Activated CD4-positive, CD25-positive, alpha-beta regulatory T cell treated with anti-CD3 and anti-CD28 coated beads, Interleukin-2, amount 50 U/mL, for 72 hours (primary cell): ENCODE results near the gene APOBEC3G.
"Not testable (repeated sequence)": the region's sequence is repeated elsewhere in the genome, so short reads cannot be mapped to it uniquely, and the experiment has no call there.

Source experiments
- DNase-seq: peaks from one replicate; pipeline ENCODE4 v3.0.0; 2021

Gene APOBEC3G

GRCh38 chr22:39077026-39077840 is at the start of gene APOBEC3G:
Gene APOBEC3G, plus strand, starts transcription at chr22:39077275. Its CDS starts 87 bp downstream, at chr22:39077362.
- peak; percentile 55 for DNase-seq

- DNase-seq: no peak
Measured at GRCh38 chr22:39027717-39028116, 49.4 kb upstream of the APOBEC3G start.

GRCh38 chr22:39028281-39028680 is 48.8 kb upstream of the APOBEC3G start:
- DNase-seq: no peak

- no peak for DNase-seq
Measured at GRCh38 chr22:39029227-39029626, 47.8 kb upstream of the APOBEC3G start.

- no peak for DNase-seq
Measured at GRCh38 chr22:39030705-39031104, 46.4 kb upstream of the APOBEC3G start.

GRCh38 chr22:39031434-39032295 is 45.4 kb upstream of the APOBEC3G start:
- DNase-seq: not testable (repeated sequence)

- not testable (repeated sequence) for DNase-seq
Measured at GRCh38 chr22:39037071-39037470, 40.0 kb upstream of the APOBEC3G start.

- DNase-seq: no peak
Measured at GRCh38 chr22:39039306-39040126, 37.6 kb upstream of the APOBEC3G start.

- not testable (repeated sequence) for DNase-seq
Measured at GRCh38 chr22:39040155-39040537, 36.9 kb upstream of the APOBEC3G start.

GRCh38 chr22:39040538-39041296 is 36.4 kb upstream of the APOBEC3G start, which contains the start of gene APOBEC3F:
Gene APOBEC3F, plus strand, starts transcription at chr22:39040864. Its CDS starts 97 bp downstream, at chr22:39040961.
- peak; percentile 61 for DNase-seq

GRCh38 chr22:39041908-39042307 is 35.2 kb upstream of the APOBEC3G start:
- no peak for DNase-seq

- DNase-seq: not testable (repeated sequence)
Measured at GRCh38 chr22:39043063-39043462, 34.0 kb upstream of the APOBEC3G start.

GRCh38 chr22:39045136-39045535 is 31.9 kb upstream of the APOBEC3G start:
- DNase-seq: not testable (repeated sequence)

- DNase-seq: not testable (repeated sequence)
Measured at GRCh38 chr22:39049486-39049885, 27.6 kb upstream of the APOBEC3G start.

- not testable (repeated sequence) for DNase-seq
Measured at GRCh38 chr22:39051844-39052495, 25.1 kb upstream of the APOBEC3G start.

- no peak for DNase-seq
Measured at GRCh38 chr22:39055658-39056057, 21.4 kb upstream of the APOBEC3G start.

- not testable (repeated sequence) for DNase-seq
Measured at GRCh38 chr22:39061290-39061689, 15.8 kb upstream of the APOBEC3G start.

GRCh38 chr22:39061951-39062350 is 15.1 kb upstream of the APOBEC3G start:
- DNase-seq: not testable (repeated sequence)

- not testable (repeated sequence) for DNase-seq
Measured at GRCh38 chr22:39063904-39064303, 13.2 kb upstream of the APOBEC3G start.

GRCh38 chr22:39066442-39067276 is 10.4 kb upstream of the APOBEC3G start:
- DNase-seq: not testable (repeated sequence)
